K562 (cell line): ENCODE results near the gene ATF5. TPM values are rescaled to one million over a fixed set of nuclear protein-coding genes. Genes with fewer than 3 reads are reported as not detected.

ENCODE experiments used
- NR2C1 ChIP-seq, 2 experiments: fragments of 450-650 bp; IDR thresholded peaks; 2 replicates each; pipeline ENCODE4 v1.6.1; 2017; ENCODE audit warnings: mild to moderate bottlenecking in 2 of 2, antibody characterized with exemption in 1 of 2, inconsistent platforms in 1 of 2, missing compliant biosample characterization in 1 of 2, missing genetic modification characterization in 1 of 2
- NR2F6 ChIP-seq: fragments of 450-650 bp; formaldehyde crosslinking; IDR thresholded peaks from 2 replicates; pipeline ENCODE4 v1.4.0; 2020; ENCODE audit warnings: mild to moderate bottlenecking
- PTRF ChIP-seq: fragments of 450-650 bp; IDR thresholded peaks from 2 replicates; pipeline ENCODE4 v1.6.1; 2016; ENCODE audit warnings: mild to moderate bottlenecking, missing genetic modification characterization, missing compliant biosample characterization
- SIN3A ChIP-seq, 2 experiments: fragments of 150-350 bp in 1 of 2; IDR thresholded peaks; 2 replicates each; pipeline ENCODE4 v1.6.1; 2011 to 2016; ENCODE audit warnings: borderline replicate concordance in 2 of 2, low read depth in 2 of 2, low read length in 2 of 2, mild to moderate bottlenecking in 2 of 2, moderate library complexity in 2 of 2; ENCODE audit not compliant: control insufficient read depth in 1 of 2
- SMAD4 ChIP-seq: fragments of 250-450 bp; sonication (Bioruptor Pico); conservative IDR thresholded peaks from 2 replicates; pipeline ENCODE4 v1.8.0; 2021; ENCODE audit warnings: inconsistent platforms, mild to moderate bottlenecking, moderate library complexity
- ZNF24 ChIP-seq: fragments of 450-650 bp; IDR thresholded peaks from 2 replicates; pipeline ENCODE4 v1.6.1; 2016
- ZNF274 ChIP-seq: IDR thresholded peaks from 2 replicates; pipeline ENCODE4 v1.6.1; 2011; ENCODE audit warnings: low read depth, mild to moderate bottlenecking, low read length, moderate library complexity, borderline replicate concordance
- ZNF696 ChIP-seq: fragments of 250-450 bp; sonication (Bioruptor Pico); conservative IDR thresholded peaks from 2 replicates; pipeline ENCODE4 v1.4.0; 2020; ENCODE audit warnings: mild to moderate bottlenecking, moderate library complexity
- polyA plus RNA-seq, 8 experiments: library from polyadenylated mRNA; depleted of rRNA in 4 of 8; stranded (reverse) in 5 of 8; unstranded in 3 of 8; fragments of >200 nt; fragmentation: Nextera tagmentation in 2 of 8; fragmentation: Illumina TruSeq in 1 of 8; extraction: Ambion mirVana in 2 of 8; extraction: Trizol in 1 of 8; gene quantifications; 2 replicates each; pipeline versions ENCODE4 v1.2.1 to v1.2.3, GENCODE V29; 2011 to 2014; ENCODE audit warnings: inconsistent platforms in 1 of 8, missing spikeins in 1 of 8
- total RNA-seq, 7 experiments: library from RNA; depleted of rRNA in 6 of 7; stranded (reverse); fragments of >200 nt in 6 of 7; fragmentation: Illumina TruSeq in 2 of 7; extraction: Trizol in 2 of 7; gene quantifications; 2 replicates each; pipeline versions ENCODE4 v1.2.1 to v1.2.3, GENCODE V29; 2011 to 2021; ENCODE audit warnings: low replicate concordance in 1 of 7
- TF ChIP-seq, protein P1 (sequence below): fragments of 250-450 bp; sonication (Bioruptor Pico); IDR thresholded peaks from 2 replicates; pipeline ENCODE4 v1.9.0; 2021; ENCODE audit warnings: mild to moderate bottlenecking
- TF ChIP-seq, protein P2 (sequence below): sonication (generic); formaldehyde crosslinking; IDR thresholded peaks from 2 replicates; pipeline ENCODE4 v1.8.1; 2023; ENCODE audit warnings: mild to moderate bottlenecking, missing genetic modification reagents
- TF ChIP-seq, protein P3 (sequence below): fragments of 450-650 bp; IDR thresholded peaks from 2 replicates; pipeline ENCODE4 v1.6.1; 2018; ENCODE audit warnings: mild to moderate bottlenecking, low read depth; ENCODE audit not compliant: partially characterized antibody
- TF ChIP-seq, protein P4 (sequence below): fragments of 450-650 bp; IDR thresholded peaks from 2 replicates; pipeline ENCODE4 v1.6.1; 2016; ENCODE audit warnings: antibody characterized with exemption
- TF ChIP-seq, protein P5 (sequence below): sonication (generic); formaldehyde crosslinking; IDR thresholded peaks from 2 replicates; pipeline ENCODE4 v1.8.0; 2022; ENCODE audit warnings: mild to moderate bottlenecking, missing genetic modification reagents

The ATF5 gene
- total and polyA plus RNA-seq, 9 of the 15 experiments (the other 6 are each of a cell fraction or from before 2014, with no cell fraction given) = 3.0 to 57.6 (median 11.1) TPM

DNA sequence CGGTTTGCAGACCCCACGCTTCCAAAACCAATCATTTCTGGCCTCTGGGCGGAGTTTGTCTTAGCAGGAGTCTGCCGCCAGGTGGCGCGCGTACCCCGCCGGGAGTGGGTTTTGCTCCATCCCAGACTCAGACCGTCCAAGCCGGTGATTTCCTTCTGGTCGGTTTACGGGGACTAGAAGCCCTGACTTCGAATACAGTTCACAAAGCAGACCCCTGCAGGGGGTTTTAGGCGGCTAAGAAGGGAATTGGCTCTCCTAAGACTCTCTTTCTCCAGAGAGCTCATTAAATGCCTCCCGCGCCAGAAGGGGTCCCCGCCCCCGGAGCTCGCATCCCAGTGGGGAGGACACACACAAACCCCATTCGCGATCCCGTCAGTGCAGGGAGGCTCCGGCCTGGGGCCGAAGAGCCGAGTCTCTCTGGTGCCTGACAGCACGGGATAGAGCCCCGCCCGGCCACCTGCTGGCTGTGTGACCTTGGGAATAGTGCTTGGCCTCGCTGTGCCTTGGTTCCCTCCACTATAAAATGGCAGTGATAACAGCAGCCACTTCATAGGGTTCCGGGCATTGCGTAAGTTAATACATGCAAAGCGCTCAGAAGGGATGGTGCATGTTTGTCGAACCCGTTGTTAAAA, 8.9 kb downstream of the ATF5 start (continued):
- TF ChIP-seq, protein P1, sequence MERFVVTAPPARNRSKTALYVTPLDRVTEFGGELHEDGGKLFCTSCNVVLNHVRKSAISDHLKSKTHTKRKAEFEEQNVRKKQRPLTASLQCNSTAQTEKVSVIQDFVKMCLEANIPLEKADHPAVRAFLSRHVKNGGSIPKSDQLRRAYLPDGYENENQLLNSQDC (CRISPR knock-in tag) = no peak
- TF ChIP-seq ZNF274 (no peak), SMAD4 (CRISPR knock-in tag) (no peak), ZNF696 (CRISPR knock-in tag) (no peak), NR2C1 (IDR thresholded peaks at IDR 0.05) (no peak), NR2C1 (tag; IDR thresholded peaks at IDR 0.05) (no peak), NR2F6 (CRISPR knock-in tag) (no peak), PTRF (tag) (no peak), ZNF24 (no peak), SIN3A (IDR thresholded peaks at IDR 0.05; ENCODE audit: borderline replicate concordance in 2 of 2, control insufficient read depth in 1 of 2, low read depth in 2 of 2, low read length in 2 of 2) (peak in 1 of 2 experiments; percentile 7; a peak in 1 of 4 replicates)
- TF ChIP-seq, protein P2, sequence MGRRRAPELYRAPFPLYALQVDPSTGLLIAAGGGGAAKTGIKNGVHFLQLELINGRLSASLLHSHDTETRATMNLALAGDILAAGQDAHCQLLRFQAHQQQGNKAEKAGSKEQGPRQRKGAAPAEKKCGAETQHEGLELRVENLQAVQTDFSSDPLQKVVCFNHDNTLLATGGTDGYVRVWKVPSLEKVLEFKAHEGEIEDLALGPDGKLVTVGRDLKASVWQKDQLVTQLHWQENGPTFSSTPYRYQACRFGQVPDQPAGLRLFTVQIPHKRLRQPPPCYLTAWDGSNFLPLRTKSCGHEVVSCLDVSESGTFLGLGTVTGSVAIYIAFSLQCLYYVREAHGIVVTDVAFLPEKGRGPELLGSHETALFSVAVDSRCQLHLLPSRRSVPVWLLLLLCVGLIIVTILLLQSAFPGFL (CRISPR knock-in tag) = 0 out of 2 replicates have a peak, but pooled peaks have one; percentile 20
- TF ChIP-seq, protein P3, sequence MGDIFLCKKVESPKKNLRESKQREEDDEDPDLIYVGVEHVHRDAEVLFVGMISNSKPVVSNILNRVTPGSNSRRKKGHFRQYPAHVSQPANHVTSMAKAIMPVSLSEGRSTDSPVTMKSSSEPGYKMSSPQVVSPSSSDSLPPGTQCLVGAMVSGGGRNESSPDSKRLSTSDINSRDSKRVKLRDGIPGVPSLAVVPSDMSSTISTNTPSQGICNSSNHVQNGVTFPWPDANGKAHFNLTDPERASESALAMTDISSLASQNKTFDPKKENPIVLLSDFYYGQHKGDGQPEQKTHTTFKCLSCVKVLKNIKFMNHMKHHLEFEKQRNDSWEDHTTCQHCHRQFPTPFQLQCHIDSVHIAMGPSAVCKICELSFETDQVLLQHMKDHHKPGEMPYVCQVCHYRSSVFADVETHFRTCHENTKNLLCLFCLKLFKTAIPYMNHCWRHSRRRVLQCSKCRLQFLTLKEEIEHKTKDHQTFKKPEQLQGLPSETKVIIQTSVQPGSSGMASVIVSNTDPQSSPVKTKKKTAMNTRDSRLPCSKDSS = no peak
- TF ChIP-seq, protein P4, sequence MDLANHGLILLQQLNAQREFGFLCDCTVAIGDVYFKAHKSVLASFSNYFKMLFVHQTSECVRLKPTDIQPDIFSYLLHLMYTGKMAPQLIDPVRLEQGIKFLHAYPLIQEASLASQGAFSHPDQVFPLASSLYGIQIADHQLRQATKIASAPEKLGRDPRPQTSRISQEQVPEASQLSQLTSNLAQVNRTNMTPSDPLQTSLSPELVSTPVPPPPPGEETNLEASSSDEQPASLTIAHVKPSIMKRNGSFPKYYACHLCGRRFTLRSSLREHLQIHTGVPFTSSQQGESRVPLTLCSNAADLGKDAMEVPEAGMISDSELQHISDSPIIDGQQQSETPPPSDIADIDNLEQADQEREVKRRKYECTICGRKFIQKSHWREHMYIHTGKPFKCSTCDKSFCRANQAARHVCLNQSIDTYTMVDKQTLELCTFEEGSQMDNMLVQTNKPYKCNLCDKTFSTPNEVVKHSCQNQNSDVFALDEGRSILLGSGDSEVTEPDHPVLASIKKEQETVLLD = no peak
- TF ChIP-seq, protein P5, sequence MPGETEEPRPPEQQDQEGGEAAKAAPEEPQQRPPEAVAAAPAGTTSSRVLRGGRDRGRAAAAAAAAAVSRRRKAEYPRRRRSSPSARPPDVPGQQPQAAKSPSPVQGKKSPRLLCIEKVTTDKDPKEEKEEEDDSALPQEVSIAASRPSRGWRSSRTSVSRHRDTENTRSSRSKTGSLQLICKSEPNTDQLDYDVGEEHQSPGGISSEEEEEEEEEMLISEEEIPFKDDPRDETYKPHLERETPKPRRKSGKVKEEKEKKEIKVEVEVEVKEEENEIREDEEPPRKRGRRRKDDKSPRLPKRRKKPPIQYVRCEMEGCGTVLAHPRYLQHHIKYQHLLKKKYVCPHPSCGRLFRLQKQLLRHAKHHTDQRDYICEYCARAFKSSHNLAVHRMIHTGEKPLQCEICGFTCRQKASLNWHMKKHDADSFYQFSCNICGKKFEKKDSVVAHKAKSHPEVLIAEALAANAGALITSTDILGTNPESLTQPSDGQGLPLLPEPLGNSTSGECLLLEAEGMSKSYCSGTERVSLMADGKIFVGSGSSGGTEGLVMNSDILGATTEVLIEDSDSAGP (CRISPR knock-in tag) = no peak
